ENCODE data around the gene MYLK4.
A peak's percentile ranks its signal among the peaks of the same experiment; 100 is the strongest.

The MYLK4 gene

GRCh38 chr6:2784061-2784460 lies 33.3 kb upstream of the MYLK4 start:
- TF ChIP-seq CTCF (IDR thresholded peaks at IDR 0.05): no peak

- 0 out of 2 replicates have a peak, but pooled peaks have one; percentile 10 for TF ChIP-seq CTCF (IDR thresholded peaks at IDR 0.05)
Observed at GRCh38 chr6:2783188-2783963, 32.7 kb upstream of the MYLK4 start.

- no peak for TF ChIP-seq CTCF (IDR thresholded peaks at IDR 0.05)
Observed at GRCh38 chr6:2782825-2783187, 32.1 kb upstream of the MYLK4 start.

GRCh38 chr6:2782356-2782708 lies 31.6 kb upstream of the MYLK4 start:
- no peak for TF ChIP-seq CTCF (IDR thresholded peaks at IDR 0.05)

GRCh38 chr6:2781685-2782355 lies 31.1 kb upstream of the MYLK4 start:
- TF ChIP-seq CTCF (IDR thresholded peaks at IDR 0.05): no peak

- TF ChIP-seq CTCF (IDR thresholded peaks at IDR 0.05): no peak
Observed at GRCh38 chr6:2780102-2780737, 29.5 kb upstream of the MYLK4 start.

- no peak for TF ChIP-seq CTCF (IDR thresholded peaks at IDR 0.05)
Observed at GRCh38 chr6:2777249-2777648, 26.5 kb upstream of the MYLK4 start.

Measured in LNCAP (cell line).